ENCODE data around the gene TUT7.
"Not testable (repeated sequence)": the region's sequence is repeated elsewhere in the genome, so short reads cannot be mapped to it uniquely, and the experiment has no call there.

Gene TUT7

GRCh38 chr9:86303316-86303975, 50.8 kb downstream of the TUT7 start:
- no peak for DNase-seq

- DNase-seq = no peak
Measured at GRCh38 chr9:86301686-86302085, 52.5 kb downstream of the TUT7 start.

- DNase-seq = no peak
Measured at GRCh38 chr9:86300701-86301100, 53.5 kb downstream of the TUT7 start.

- DNase-seq = no peak
Measured at GRCh38 chr9:86298873-86299272, 55.3 kb downstream of the TUT7 start.

- not testable (repeated sequence) for DNase-seq
Measured at GRCh38 chr9:86290341-86290740, 63.9 kb downstream of the TUT7 start.

GRCh38 chr9:86288499-86289198, 65.6 kb downstream of the TUT7 start:
- no peak for DNase-seq

GRCh38 chr9:86287013-86287412, 67.2 kb downstream of the TUT7 start:
- no peak for DNase-seq

GRCh38 chr9:86286278-86286677, 67.9 kb downstream of the TUT7 start:
- no peak for DNase-seq

- DNase-seq = no peak
Measured at GRCh38 chr9:86285261-86285660, 68.9 kb downstream of the TUT7 start.

GRCh38 chr9:86282979-86283535, 71.2 kb downstream of the TUT7 start:
- DNase-seq = no peak

- peak; percentile 73 for DNase-seq
Measured at GRCh38 chr9:86282077-86282978, 71.9 kb downstream of the TUT7 start, which contains the start of gene ISCA1. Gene ISCA1, minus strand, starts transcription at chr9:86282538. Its CDS starts 80 bp downstream, at chr9:86282458.

- DNase-seq = no peak
Measured at GRCh38 chr9:86281593-86282076, 72.6 kb downstream of the TUT7 start.

- DNase-seq = no peak
Measured at GRCh38 chr9:86280580-86280979, 73.6 kb downstream of the TUT7 start.

GRCh38 chr9:86279839-86280238, 74.4 kb downstream of the TUT7 start:
- no peak for DNase-seq

GRCh38 chr9:86277072-86277471, 77.1 kb downstream of the TUT7 start:
- DNase-seq = no peak

GRCh38 chr9:86275962-86276361, 78.2 kb downstream of the TUT7 start:
- no peak for DNase-seq

GRCh38 chr9:86274821-86275643, 79.2 kb downstream of the TUT7 start:
- DNase-seq = no peak

- DNase-seq = no peak
Measured at GRCh38 chr9:86272221-86272620, 82.0 kb downstream of the TUT7 start.

- no peak for DNase-seq
Measured at GRCh38 chr9:86263876-86264275, 90.3 kb downstream of the TUT7 start.

- DNase-seq = no peak
Measured at GRCh38 chr9:86262492-86262891, 91.7 kb downstream of the TUT7 start.

- no peak for DNase-seq
Measured at GRCh38 chr9:86259557-86259956, 94.7 kb downstream of the TUT7 start, which contains the start of gene C9orf153. Gene C9orf153, minus strand, starts transcription at chr9:86259657. Its CDS starts 30,054 bp downstream, at chr9:86229603.

GRCh38 chr9:86257391-86257790, 96.8 kb downstream of the TUT7 start:
- peak; percentile 89 for DNase-seq
